Spleen (tissue), 11 donors: ENCODE results near the gene MICAL3. TPM values are rescaled to one million over a fixed set of nuclear protein-coding genes. Genes with fewer than 3 reads are reported as not detected.
A peak's percentile ranks its signal among the peaks of the same experiment; 100 is the strongest.

ENCODE experiments used
- DNase-seq: peaks from one replicate; pipeline ENCODE4 v3.0.0-alpha.2; 2020
- H3K27ac ChIP-seq, 8 donors: fragments of 200-600 bp; sonication (generic) in 7 of 8; 1 replicate in 4 of 8; 2 replicates in 4 of 8; pipeline versions ENCODE4 v1.5.0 to v1.8.0; 2016 to 2021; ENCODE audit warnings: inconsistent platforms in 4 of 8, mild to moderate bottlenecking in 4 of 8, moderate library complexity in 1 of 8
- H3K27me3 ChIP-seq, 7 donors: fragments of 200-600 bp; sonication (generic) in 6 of 7; replicated peaks in 1 of 7; 1 replicate in 4 of 7; 2 replicates in 3 of 7; pipeline versions ENCODE4 v1.5.0 to v1.8.0; 2016 to 2021; ENCODE audit warnings: inconsistent platforms in 3 of 7, mild to moderate bottlenecking in 1 of 7
- H3K36me3 ChIP-seq, 6 donors: fragments of 200-600 bp; sonication (generic) in 5 of 6; 1 replicate in 4 of 6; 2 replicates in 2 of 6; pipeline versions ENCODE4 v1.5.0 to v1.8.0; 2016 to 2021; ENCODE audit warnings: inconsistent platforms in 2 of 6
- H3K4me1 ChIP-seq, 6 donors: fragments of 200-600 bp; sonication (generic) in 5 of 6; 1 replicate in 3 of 6; 2 replicates in 3 of 6; pipeline versions ENCODE4 v1.5.0 to v1.8.0; 2016 to 2021; ENCODE audit warnings: inconsistent platforms in 3 of 6
- H3K4me3 ChIP-seq, 8 donors: fragments of 200-600 bp; sonication (generic) in 7 of 8; 1 replicate in 4 of 8; 2 replicates in 4 of 8; pipeline versions ENCODE4 v1.5.0 to v1.8.0; 2016 to 2021; ENCODE audit warnings: inconsistent platforms in 4 of 8, mild to moderate bottlenecking in 4 of 8, moderate library complexity in 2 of 8
- H3K9me3 ChIP-seq, 8 donors: fragments of 200-600 bp; sonication (generic) in 7 of 8; 1 replicate in 4 of 8; 2 replicates in 4 of 8; pipeline versions ENCODE4 v1.5.0 to v1.8.0; 2016 to 2021; ENCODE audit warnings: inconsistent platforms in 4 of 8
- CTCF ChIP-seq, 11 experiments: fragments of 200-600 bp in 7 of 11; fragments of 450-650 bp in 4 of 11; sonication (generic) in 4 of 11; IDR thresholded peaks in 8 of 11; conservative IDR thresholded peaks in 3 of 11; 1 replicate in 7 of 11; 2 replicates in 4 of 11; pipeline versions ENCODE4 v1.4.0 to v1.8.0; 2016 to 2021; ENCODE audit warnings: antibody characterized with exemption in 11 of 11, inconsistent platforms in 4 of 11, mild to moderate bottlenecking in 1 of 11
- POLR2A ChIP-seq, 3 donors: fragments of 450-650 bp; IDR thresholded peaks; one replicate each; pipeline ENCODE4 v1.5.1; 2017; ENCODE audit warnings: antibody characterized with exemption in 3 of 3, mild to moderate bottlenecking in 1 of 3
- POLR2AphosphoS5 ChIP-seq, 3 donors: sonication (generic); formaldehyde crosslinking; IDR thresholded peaks; one replicate each; pipeline ENCODE4 v1.5.1; 2017; ENCODE audit warnings: antibody characterized with exemption in 3 of 3
- WGBS, 5 donors: extraction: QIAGEN DNeasy Blood & Tissue Kit in 3 of 5; methylation state at CpG; one replicate each; pipeline versions ENCODE4 v1.1.5 to v1.1.7; 2013 to 2018; 5-methylcytosine and 5-hydroxymethylcytosine counted together
- intact Hi-C: fragments of 100-400 bp; cut with DNase I; formaldehyde crosslinking; loops from one replicate; pipeline ENCODE4 v1.15.0; 2023; ENCODE audit warnings: low total_unique reads
- polyA plus RNA-seq, 3 donors: library from polyadenylated mRNA; stranded (reverse); fragments of 200-250 nt; gene quantifications; one replicate each; pipeline ENCODE4 v1.2.1, GENCODE V29; 2013
- total RNA-seq, 7 donors: library from RNA; depleted of rRNA in 3 of 7; stranded (reverse); fragments of >200 nt in 3 of 7; fragmentation: NEBNext Ultra II Directional in 4 of 7; extraction: Animal tissue kit (Norgen Biotek cat#: 25700) in 4 of 7; gene quantifications; one replicate each; pipeline versions ENCODE4 v1.1.0 to v1.2.1, GENCODE V29; 2016 to 2021
- donor health status: healthy with polysubstance abuse.
- donor health status: DM: no; HTN: no; CAD: no; lungs with moderate emphysema.
- donor health status: DM: no; HTN: no; CAD: no.
- donor health status: Bipolar disorder and iron deficiency.
- donor health status: healthy.
- donor health status: DM: no; HTN: no; CAD: no.
- donor health status: DM: yes; HTN: yes; CAD: no.

The MICAL3 gene
- total and polyA plus RNA-seq, 10 donors: 2.6 to 133 (median 75.2) TPM

GRCh38 chr22:17774206-17774925 lies 250.0 kb downstream of the MICAL3 start, which contains the start of gene BID:
Gene BID, minus strand, starts transcription at chr22:17774469. Its CDS starts 24,353 bp downstream, at chr22:17750116.
- no peaks in the 10 kb centered on the region for H3K27me3 ChIP-seq
- H3K9me3 ChIP-seq: no peaks in the 10 kb centered on the region
- no peaks in the 10 kb centered on the region for H3K36me3 ChIP-seq
- H3K4me3 ChIP-seq: peak within 1 kb of the TSS; percentile 66 to 95 (median 82)
- peak; percentile 30 to 70 (median 66) for TF ChIP-seq POLR2AphosphoS5 (IDR thresholded peaks at IDR 0.05)
- no peak for TF ChIP-seq CTCF (IDR thresholded peaks at IDR 0.05 in 8 of 11, conservative IDR thresholded peaks at IDR 0.05 in 3 of 11)
- TF ChIP-seq POLR2A (IDR thresholded peaks at IDR 0.05): no peak
- peak within 1 kb of the TSS; percentile 77 to 98 (median 92) for H3K27ac ChIP-seq
- DNase-seq: peak; percentile 96
- intact Hi-C loops: no loop called here
- peaks cover 62 to 96% (median 88%) of the 10 kb centered on the region in 6 donors for H3K4me1 ChIP-seq
- WGBS, 5 donors: 0 to 2% (median 1%) methylated on average over 8 to 64 of the region's 64 CpGs

GRCh38 chr22:17773606-17774205 lies 250.7 kb downstream of the MICAL3 start:
- intact Hi-C loops: no loop called here
- peaks cover 57 to 96% (median 87%) of the 10 kb centered on the region in 6 donors for H3K4me1 ChIP-seq

GRCh38 chr22:17772958-17773605 lies 251.3 kb downstream of the MICAL3 start:
- 27 to 47% (median 28%) methylated on average over 15 to 18 of the region's 18 CpGs for WGBS, 5 donors
- Histone ChIP-seq H3K36me3 (peaks cover 0 to 4% (median 0%) of the 10 kb centered on the region in 6 donors), H3K27ac (peak overlapping the region; percentile 77 to 98 (median 92)), H3K4me1 (peaks cover 51 to 96% (median 85%) of the 10 kb centered on the region in 6 donors), H3K27me3 (no peaks in the 10 kb centered on the region), H3K9me3 (no peaks in the 10 kb centered on the region), H3K4me3 (peak overlapping the region; percentile 66 to 95 (median 82))
- intact Hi-C loops: no loop called here
- TF ChIP-seq CTCF (IDR thresholded peaks at IDR 0.05 in 8 of 11, conservative IDR thresholded peaks at IDR 0.05 in 3 of 11) (no peak), POLR2AphosphoS5 (IDR thresholded peaks at IDR 0.05) (peak in 1 of 3 donors; percentile 48)
- peak; percentile 82 for DNase-seq

More at GRCh38 chr22:17773606-17774205, 250.7 kb downstream of the MICAL3 start:
- peak overlapping the region; percentile 66 to 95 (median 82) for H3K4me3 ChIP-seq
- no peaks in the 10 kb centered on the region for H3K27me3 ChIP-seq
- H3K27ac ChIP-seq: peak overlapping the region; percentile 77 to 98 (median 92)
- H3K9me3 ChIP-seq: no peaks in the 10 kb centered on the region
- 0 to 3% (median 2%) methylated on average over 1 to 46 of the region's 47 CpGs for WGBS, 5 donors
- TF ChIP-seq POLR2AphosphoS5 (IDR thresholded peaks at IDR 0.05) (peak in 2 of 3 donors; percentile 6 to 46), POLR2A (IDR thresholded peaks at IDR 0.05) (no peak)
- peak; percentile 93 for DNase-seq
- H3K36me3 ChIP-seq: no peaks in the 10 kb centered on the region

- Histone ChIP-seq H3K9me3 (no peaks in the 10 kb centered on the region), H3K27me3 (no peaks in the 10 kb centered on the region), H3K27ac (peak overlapping the region in 7 of 8 donors; percentile 87 to 98 (median 93)), H3K4me1 (peaks cover 47 to 96% (median 86%) of the 10 kb centered on the region in 6 donors), H3K4me3 (peak overlapping the region in 7 of 8 donors; percentile 67 to 95 (median 82)), H3K36me3 (peaks cover 0 to 5% (median 0%) of the 10 kb centered on the region in 6 donors)
- TF ChIP-seq POLR2AphosphoS5 (IDR thresholded peaks at IDR 0.05) (peak in 1 of 3 donors; percentile 20), POLR2A (IDR thresholded peaks at IDR 0.05) (no peak), CTCF (IDR thresholded peaks at IDR 0.05 in 8 of 11, conservative IDR thresholded peaks at IDR 0.05 in 3 of 11) (no peak)
- DNase-seq: peak; percentile 83
- WGBS, 5 donors: 69 to 78% (median 73%) methylated on average over 6 to 21 of the region's 21 CpGs
- intact Hi-C loops: no loop called here
Observed at GRCh38 chr22:17772249-17772957, 252.0 kb downstream of the MICAL3 start.
